ENCODE results near the gene SLC16A13.

DNA sequence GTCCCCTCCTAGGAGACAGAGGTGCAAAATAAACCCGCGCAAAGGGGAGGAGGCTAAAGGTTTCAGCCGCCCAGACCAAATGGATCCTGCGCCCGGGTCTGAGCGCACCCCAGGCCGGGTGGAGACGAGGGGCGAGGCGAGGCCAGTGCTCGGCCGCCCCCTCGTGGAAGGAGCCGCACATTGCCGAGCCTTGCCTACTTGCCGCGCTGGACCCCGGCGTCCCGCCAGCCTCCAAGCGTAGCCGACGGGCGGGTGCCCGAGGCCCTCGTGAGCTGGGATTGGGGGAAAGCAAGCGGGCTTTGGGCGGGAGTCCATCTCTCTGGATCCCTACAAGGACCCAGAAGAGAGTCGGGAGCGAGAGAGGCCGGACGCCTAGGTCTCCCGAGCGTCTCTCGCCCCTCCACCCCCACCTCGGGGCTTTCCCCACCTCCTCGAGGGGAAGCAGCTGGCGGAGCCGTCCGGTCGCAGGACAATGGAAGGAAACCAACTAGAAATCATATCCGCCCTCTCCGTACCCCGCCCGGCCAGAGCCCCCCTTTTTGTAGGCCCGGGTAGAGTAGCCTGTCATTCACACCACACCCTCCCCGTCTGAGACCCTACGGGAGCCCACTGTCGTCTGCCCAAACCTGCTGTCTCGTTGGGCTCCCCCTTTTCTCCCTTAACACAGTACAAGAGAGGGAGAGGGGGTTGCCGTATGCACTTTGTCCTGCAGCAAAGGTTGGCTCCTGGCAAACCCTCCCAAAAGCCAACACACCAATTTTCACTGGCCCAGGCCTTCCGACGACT lies 13.6 kb upstream of the SLC16A13 start:
- no peak for TF ChIP-seq EZH2 (IDR thresholded peaks at IDR 0.05; ENCODE audit: borderline replicate concordance, insufficient read depth, low read depth, low read length, poor library complexity, severe bottlenecking)
- TF ChIP-seq, protein P1, sequence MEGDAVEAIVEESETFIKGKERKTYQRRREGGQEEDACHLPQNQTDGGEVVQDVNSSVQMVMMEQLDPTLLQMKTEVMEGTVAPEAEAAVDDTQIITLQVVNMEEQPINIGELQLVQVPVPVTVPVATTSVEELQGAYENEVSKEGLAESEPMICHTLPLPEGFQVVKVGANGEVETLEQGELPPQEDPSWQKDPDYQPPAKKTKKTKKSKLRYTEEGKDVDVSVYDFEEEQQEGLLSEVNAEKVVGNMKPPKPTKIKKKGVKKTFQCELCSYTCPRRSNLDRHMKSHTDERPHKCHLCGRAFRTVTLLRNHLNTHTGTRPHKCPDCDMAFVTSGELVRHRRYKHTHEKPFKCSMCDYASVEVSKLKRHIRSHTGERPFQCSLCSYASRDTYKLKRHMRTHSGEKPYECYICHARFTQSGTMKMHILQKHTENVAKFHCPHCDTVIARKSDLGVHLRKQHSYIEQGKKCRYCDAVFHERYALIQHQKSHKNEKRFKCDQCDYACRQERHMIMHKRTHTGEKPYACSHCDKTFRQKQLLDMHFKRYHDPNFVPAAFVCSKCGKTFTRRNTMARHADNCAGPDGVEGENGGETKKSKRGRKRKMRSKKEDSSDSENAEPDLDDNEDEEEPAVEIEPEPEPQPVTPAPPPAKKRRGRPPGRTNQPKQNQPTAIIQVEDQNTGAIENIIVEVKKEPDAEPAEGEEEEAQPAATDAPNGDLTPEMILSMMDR (IDR thresholded peaks at IDR 0.05): peak; percentile 98

Data from B cell (primary cell).